ENCODE measurements around the gene AIFM2. TPM values are rescaled to one million over a fixed set of nuclear protein-coding genes. Genes with fewer than 3 reads are reported as not detected.
"Not testable (repeated sequence)": the region's sequence is repeated elsewhere in the genome, so short reads cannot be mapped to it uniquely, and the experiment has no call there.

The AIFM2 gene
- total RNA-seq, 4 donors from 2014 or later, result 22.0 to 38.3 (median 31.1) TPM

GRCh38 chr10:70125918-70126552 is 6.6 kb downstream of the AIFM2 start:
- no peaks in the 10 kb centered on the region for H3K9me3 ChIP-seq
- no peak for DNase-seq
- no peak for TF ChIP-seq POLR2A (IDR thresholded peaks at IDR 0.05)
- no peak for TF ChIP-seq CTCF (IDR thresholded peaks at IDR 0.05)
- H3K27me3 ChIP-seq, result no peaks in the 10 kb centered on the region
- intact Hi-C loops (cut with DNase I), result no loop called here
- WGBS, 2 donors, result 83 to 89% methylated on average over 5 of the region's 5 CpGs
- peaks cover 8 to 16% of the 10 kb centered on the region in 2 donors for H3K4me1 ChIP-seq
- no peak overlapping the region for H3K4me3 ChIP-seq (replicated peaks in 1 of 3)
- no peak overlapping the region for H3K27ac ChIP-seq
- H3K36me3 ChIP-seq, result no peaks in the 10 kb centered on the region

DNA sequence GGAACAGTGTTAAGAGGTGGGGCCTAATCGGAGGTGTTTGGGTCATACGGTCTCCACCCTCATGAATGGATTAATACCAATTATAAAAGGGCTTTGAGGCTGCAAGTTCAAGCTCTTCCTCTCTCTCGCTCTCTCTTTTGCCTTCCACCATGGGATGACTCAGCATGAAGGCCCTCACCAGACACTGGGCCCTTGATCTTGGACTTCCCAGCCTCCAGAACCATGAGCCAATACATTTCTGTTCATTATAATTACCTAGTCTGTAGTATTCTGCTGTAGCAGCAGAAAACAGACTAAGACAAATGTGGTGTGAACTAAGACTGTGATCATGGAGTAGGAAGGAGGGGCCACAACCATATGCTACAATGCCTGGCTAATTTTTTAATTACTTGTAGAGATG is 7.7 kb downstream of the AIFM2 start:
- Histone ChIP-seq H3K4me1 (peaks cover 0 to 9% of the 10 kb centered on the region in 2 donors), H3K4me3 (replicated peaks in 1 of 3) (no peak overlapping the region), H3K27me3 (no peaks in the 10 kb centered on the region), H3K36me3 (peaks cover 6 to 10% of the 10 kb centered on the region in 2 donors), H3K27ac (no peak overlapping the region), H3K9me3 (no peaks in the 10 kb centered on the region)
- no peak for TF ChIP-seq POLR2A (IDR thresholded peaks at IDR 0.05)
- TF ChIP-seq CTCF (IDR thresholded peaks at IDR 0.05), result no peak
- 96 to 98% methylated on average over 3 of the region's 3 CpGs for WGBS, 2 donors
- intact Hi-C loops (cut with DNase I), result no loop called here
- DNase-seq, result no peak

- DNase-seq, result no peak
- H3K27ac ChIP-seq, result no peak overlapping the region
- no peak for TF ChIP-seq CTCF (IDR thresholded peaks at IDR 0.05)
- no peak for TF ChIP-seq POLR2A (IDR thresholded peaks at IDR 0.05)
- 96 to 100% methylated on average over 1 of the region's 1 CpG for WGBS, 2 donors
- no peaks in the 10 kb centered on the region for H3K27me3 ChIP-seq
- intact Hi-C loops (cut with DNase I), result no loop called here
- H3K4me1 ChIP-seq, result peaks cover 0 to 9% of the 10 kb centered on the region in 2 donors
- no peak overlapping the region for H3K4me3 ChIP-seq (replicated peaks in 1 of 3)
- H3K9me3 ChIP-seq, result no peaks in the 10 kb centered on the region
- peaks cover 11 to 12% of the 10 kb centered on the region in 2 donors for H3K36me3 ChIP-seq
These were observed 8.2 kb downstream of the AIFM2 start for GRCh38 chr10:70124415-70124814.

DNA sequence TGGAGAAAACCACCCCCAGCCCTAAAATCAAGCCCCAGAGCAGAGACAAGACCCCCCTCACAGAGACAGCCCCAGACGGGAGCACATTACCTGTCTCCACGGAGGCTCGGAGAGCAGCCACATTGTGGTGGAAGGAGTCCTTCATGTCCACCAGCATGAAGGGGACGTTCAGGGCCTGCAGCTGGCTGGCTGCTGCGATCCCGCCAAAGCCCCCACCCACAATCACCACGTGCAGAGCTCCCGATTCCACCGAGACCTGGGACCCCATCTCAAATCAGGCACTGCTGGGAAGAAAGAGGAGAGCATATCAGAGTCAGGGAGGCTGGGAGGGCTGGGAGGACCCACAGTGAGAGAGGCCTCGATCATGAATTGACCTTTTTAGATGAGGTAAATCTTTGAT is 8.8 kb downstream of the AIFM2 start:
- H3K9me3 ChIP-seq, result no peaks in the 10 kb centered on the region
- intact Hi-C loops (cut with DNase I), result no loop called here
- no peak overlapping the region for H3K4me3 ChIP-seq (replicated peaks in 1 of 3)
- WGBS, 2 donors, result 89 to 97% methylated on average over 5 to 10 of the region's 10 CpGs
- TF ChIP-seq POLR2A (IDR thresholded peaks at IDR 0.05) (no peak), CTCF (IDR thresholded peaks at IDR 0.05) (no peak)
- no peaks in the 10 kb centered on the region for H3K27me3 ChIP-seq
- H3K36me3 ChIP-seq, result peaks cover 17% of the 10 kb centered on the region in 2 donors
- H3K27ac ChIP-seq, result no peak overlapping the region
- no peak for DNase-seq
- peaks cover 0 to 9% of the 10 kb centered on the region in 2 donors for H3K4me1 ChIP-seq

DNA sequence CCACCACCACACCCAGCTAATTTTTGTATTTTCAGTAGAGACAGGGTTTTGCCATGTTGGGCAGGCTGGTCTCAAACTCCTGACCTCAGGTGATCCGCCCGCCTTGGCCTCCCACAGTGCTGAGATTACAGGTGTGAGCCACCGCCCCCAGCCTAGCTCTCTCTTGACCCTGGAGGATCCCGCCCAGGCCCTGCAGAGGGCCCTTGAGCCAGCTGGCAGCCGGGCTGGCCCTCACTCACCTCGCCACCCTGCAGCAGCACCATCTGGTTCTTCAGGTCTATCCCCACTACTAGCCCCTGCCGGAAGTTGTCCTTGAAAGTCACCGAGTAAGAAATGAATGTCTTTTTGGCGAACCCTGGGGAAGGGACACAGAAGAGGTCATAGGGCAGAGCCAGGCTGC is 9.5 kb downstream of the AIFM2 start:
- H3K27ac ChIP-seq; intact Hi-C loops (cut with DNase I); H3K27me3 ChIP-seq; H3K9me3 ChIP-seq; DNase-seq; H3K4me3 ChIP-seq (replicated peaks in 1 of 3); H3K4me1 ChIP-seq: not testable (repeated sequence)
- peaks cover 20% of the 10 kb centered on the region in 2 donors for H3K36me3 ChIP-seq
- WGBS, 2 donors, result 92 to 94% methylated on average over 9 of the region's 9 CpGs

Measured in thyroid gland (tissue), 4 donors.